ENCODE measurements around the gene JADE1. TPM values are rescaled to one million over a fixed set of nuclear protein-coding genes. Genes with fewer than 3 reads are reported as not detected.

The JADE1 gene
- total RNA-seq, 2 experiments from 2014 or later = 57.1 to 58.4 TPM

DNA sequence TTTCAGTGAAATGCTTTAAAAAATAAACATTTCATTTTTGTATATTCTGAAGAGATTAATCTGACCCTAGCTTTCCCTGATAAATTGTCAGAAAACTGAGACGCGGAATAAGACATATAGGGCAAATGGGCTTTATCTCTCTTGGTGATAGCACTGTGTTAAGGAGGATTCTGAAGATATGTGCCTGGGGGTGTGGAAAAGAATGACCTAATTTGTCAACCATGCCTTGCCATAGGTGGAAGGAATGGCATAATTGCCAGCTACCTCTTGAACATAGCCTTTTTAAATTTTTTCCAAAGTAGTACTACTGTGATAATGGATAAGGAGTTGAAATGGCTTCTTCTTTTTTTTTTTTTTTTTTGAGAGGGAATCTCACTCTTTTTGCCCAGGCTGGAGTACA is 11.7 kb downstream of the JADE1 start:
- ChIA-PET POLR2A (interaction anchor here (1.2 kb wide), 1 partner anchor 9 kb away, joined by 7 read pairs; no protein-coding TSS in a partner anchor), CTCF (no interaction called here)
- Mint-ChIP-seq H3K9me3 (no peaks in the 10 kb centered on the region), H3K36me3 (ENCODE audit: low read depth) (peaks cover 51% of the 10 kb centered on the region), H3K27ac (no peak overlapping the region), H3K27me3 (no peaks in the 10 kb centered on the region), H3K4me3 (no peak overlapping the region), H3K4me1 (ENCODE audit: low read depth) (peaks cover 87% of the 10 kb centered on the region)
- Histone ChIP-seq H3K4me3 (ENCODE audit: low read length) (no peak overlapping the region), H3K36me3 (ENCODE audit: insufficient read depth, low read length) (peaks cover 11% of the 10 kb centered on the region), H3K27ac (ENCODE audit: low read depth in 1 of 2, low read length in 2 of 2) (no peak overlapping the region), H3K4me1 (ENCODE audit: insufficient read depth, low read length) (peaks cover 35% of the 10 kb centered on the region), H3K9me3 (ENCODE audit: control insufficient read depth in 1 of 2, insufficient read depth in 1 of 2, low read length in 2 of 2) (no peaks in the 10 kb centered on the region), H3K27me3 (ENCODE audit: control insufficient read depth in 1 of 2, insufficient read depth in 2 of 2, low read length in 2 of 2) (no peaks in the 10 kb centered on the region)
- no peak for ATAC-seq (ENCODE audit: poor library complexity)
- intact Hi-C loops (cut with DNase I, micrococcal nuclease) = no loop called here
- DNase-seq = no peak
- TF ChIP-seq, protein P1, sequence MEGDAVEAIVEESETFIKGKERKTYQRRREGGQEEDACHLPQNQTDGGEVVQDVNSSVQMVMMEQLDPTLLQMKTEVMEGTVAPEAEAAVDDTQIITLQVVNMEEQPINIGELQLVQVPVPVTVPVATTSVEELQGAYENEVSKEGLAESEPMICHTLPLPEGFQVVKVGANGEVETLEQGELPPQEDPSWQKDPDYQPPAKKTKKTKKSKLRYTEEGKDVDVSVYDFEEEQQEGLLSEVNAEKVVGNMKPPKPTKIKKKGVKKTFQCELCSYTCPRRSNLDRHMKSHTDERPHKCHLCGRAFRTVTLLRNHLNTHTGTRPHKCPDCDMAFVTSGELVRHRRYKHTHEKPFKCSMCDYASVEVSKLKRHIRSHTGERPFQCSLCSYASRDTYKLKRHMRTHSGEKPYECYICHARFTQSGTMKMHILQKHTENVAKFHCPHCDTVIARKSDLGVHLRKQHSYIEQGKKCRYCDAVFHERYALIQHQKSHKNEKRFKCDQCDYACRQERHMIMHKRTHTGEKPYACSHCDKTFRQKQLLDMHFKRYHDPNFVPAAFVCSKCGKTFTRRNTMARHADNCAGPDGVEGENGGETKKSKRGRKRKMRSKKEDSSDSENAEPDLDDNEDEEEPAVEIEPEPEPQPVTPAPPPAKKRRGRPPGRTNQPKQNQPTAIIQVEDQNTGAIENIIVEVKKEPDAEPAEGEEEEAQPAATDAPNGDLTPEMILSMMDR (IDR thresholded peaks at IDR 0.05) = no peak

DNA sequence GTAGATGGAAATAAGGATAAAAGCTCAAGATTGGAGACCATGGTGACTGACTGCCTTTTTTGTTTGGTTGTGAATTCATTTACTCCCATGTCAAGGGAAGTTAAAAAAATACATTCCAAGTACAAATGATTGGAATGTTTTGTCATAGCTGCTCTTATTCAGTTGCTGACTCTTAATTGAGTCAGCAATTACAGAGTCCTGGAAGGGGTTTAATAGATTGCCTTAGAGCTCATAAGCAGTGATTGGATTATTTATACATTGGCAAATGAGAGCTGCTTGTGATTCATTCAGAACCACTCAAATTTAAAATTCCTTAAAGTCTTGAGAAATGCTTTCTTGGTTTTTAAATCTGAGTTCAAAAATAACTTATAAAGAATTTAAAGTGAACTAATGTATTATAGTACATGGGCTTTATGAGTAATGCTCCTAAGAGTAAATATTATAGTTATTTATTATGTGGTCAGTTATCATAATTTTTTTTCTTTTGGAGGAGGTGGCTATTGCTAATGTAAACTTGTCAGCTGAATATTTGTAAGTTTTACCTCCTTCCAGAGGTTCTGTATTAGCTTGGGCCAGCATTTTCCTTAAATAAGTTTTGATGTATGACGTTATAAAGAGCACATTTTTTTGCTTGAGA is 13.6 kb downstream of the JADE1 start:
- Histone ChIP-seq H3K4me1 (ENCODE audit: insufficient read depth, low read length) (peaks cover 38% of the 10 kb centered on the region), H3K36me3 (ENCODE audit: insufficient read depth, low read length) (peaks cover 5% of the 10 kb centered on the region), H3K27me3 (ENCODE audit: control insufficient read depth in 1 of 2, insufficient read depth in 2 of 2, low read length in 2 of 2) (no peaks in the 10 kb centered on the region), H3K4me3 (ENCODE audit: low read length) (no peak overlapping the region), H3K9me3 (ENCODE audit: control insufficient read depth in 1 of 2, insufficient read depth in 1 of 2, low read length in 2 of 2) (no peaks in the 10 kb centered on the region), H3K27ac (ENCODE audit: low read depth in 1 of 2, low read length in 2 of 2) (no peak overlapping the region)
- TF ChIP-seq, protein P1 (IDR thresholded peaks at IDR 0.05) = no peak
- DNase-seq (no peak), ATAC-seq (ENCODE audit: poor library complexity) (no peak)
- intact Hi-C loops (cut with DNase I, micrococcal nuclease) = no loop called here
- H3K4me3 Mint-ChIP-seq = no peak overlapping the region
- H3K4me1 Mint-ChIP-seq (ENCODE audit: low read depth) = peaks cover 87% of the 10 kb centered on the region
- H3K27me3 Mint-ChIP-seq = no peaks in the 10 kb centered on the region
- H3K36me3 Mint-ChIP-seq (ENCODE audit: low read depth) = peaks cover 55% of the 10 kb centered on the region
- peaks cover 1% of the 10 kb centered on the region for H3K9me3 Mint-ChIP-seq
- ChIA-PET CTCF (interaction anchor here (1.1 to 1.3 kb wide), 2 partner anchors 12 to 14 kb away, joined by 3 to 4 read pairs; partner anchors contain the start of gene JADE1), POLR2A (interaction anchor here (0.7 to 1.1 kb wide), 2 partner anchors 9 to 13 kb away, joined by 3 read pairs; partner anchors contain the start of gene JADE1)
- no peak overlapping the region for H3K27ac Mint-ChIP-seq

DNA sequence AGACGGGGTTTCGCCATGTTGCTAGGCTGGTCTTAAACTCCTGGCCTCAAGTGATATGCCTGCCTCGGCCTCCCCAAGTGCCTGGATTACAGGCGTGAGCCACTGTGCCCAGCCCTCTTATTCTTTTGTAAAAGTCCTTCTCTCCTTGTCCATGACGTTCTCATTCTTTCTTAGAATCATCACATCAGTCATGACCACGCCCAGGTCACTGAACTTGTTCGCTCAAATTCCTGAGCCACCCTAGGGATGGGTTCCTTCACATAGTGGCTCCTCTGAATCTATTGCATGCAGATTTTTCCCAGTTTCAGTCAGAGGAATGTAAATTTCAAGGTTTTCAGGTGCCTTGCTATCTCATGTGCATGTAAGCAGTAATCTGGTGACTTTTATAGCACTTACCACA is 15.7 kb downstream of the JADE1 start:
- intact Hi-C loops (cut with DNase I, micrococcal nuclease) = no loop called here
- CTCF ChIA-PET = no interaction called here
- Histone ChIP-seq H3K4me1 (ENCODE audit: insufficient read depth, low read length) (peaks cover 37% of the 10 kb centered on the region), H3K27ac (ENCODE audit: low read depth in 1 of 2, low read length in 2 of 2) (no peak overlapping the region), H3K4me3 (ENCODE audit: low read length) (no peak overlapping the region), H3K27me3 (ENCODE audit: control insufficient read depth in 1 of 2, insufficient read depth in 2 of 2, low read length in 2 of 2) (no peaks in the 10 kb centered on the region), H3K36me3 (ENCODE audit: insufficient read depth, low read length) (peaks cover 2% of the 10 kb centered on the region), H3K9me3 (ENCODE audit: control insufficient read depth in 1 of 2, insufficient read depth in 1 of 2, low read length in 2 of 2) (peaks cover 0 to 7% of the 10 kb centered on the region in 2 experiments)
- H3K4me1 Mint-ChIP-seq (ENCODE audit: low read depth) = peaks cover 83% of the 10 kb centered on the region
- H3K4me3 Mint-ChIP-seq = no peak overlapping the region
- POLR2A ChIA-PET = no interaction called here
- peaks cover 2% of the 10 kb centered on the region for H3K9me3 Mint-ChIP-seq
- peaks cover 59% of the 10 kb centered on the region for H3K36me3 Mint-ChIP-seq (ENCODE audit: low read depth)
- no peak for DNase-seq
- H3K27me3 Mint-ChIP-seq = no peaks in the 10 kb centered on the region
- peak overlapping the region; percentile 32 for H3K27ac Mint-ChIP-seq
- TF ChIP-seq, protein P1 (IDR thresholded peaks at IDR 0.05) = no peak
- ATAC-seq (ENCODE audit: poor library complexity) = no peak
